HG03103 (cell line): ENCODE measurements around the gene UBR1.
"Not testable (repeated sequence)": the region's sequence is repeated elsewhere in the genome, so short reads cannot be mapped to it uniquely, and the experiment has no call there.

Experiments
- ATAC-seq: cut with Tn5 transposase; IDR thresholded peaks from one replicate; pipeline ENCODE4 v1.9.1; 2021; ENCODE audit warnings: low read depth; ENCODE audit not compliant: unreplicated experiment

Gene UBR1

DNA sequence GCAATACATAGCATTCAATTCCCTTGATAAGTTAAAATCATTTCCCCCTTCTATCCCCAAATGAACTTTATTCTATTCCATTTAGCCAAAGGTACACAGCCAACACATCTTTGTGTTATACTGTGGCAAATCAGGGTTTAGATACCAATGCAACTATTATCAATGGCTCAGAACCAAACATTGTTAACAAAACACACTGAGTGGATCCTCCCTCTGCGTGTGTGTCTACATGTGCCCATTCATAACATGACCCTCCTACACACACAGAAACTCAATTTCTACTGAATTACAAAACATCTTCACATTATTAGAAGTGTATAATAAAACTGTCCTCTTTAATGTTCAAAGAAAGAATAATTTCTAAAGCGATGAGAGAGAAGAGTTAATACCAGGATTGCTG lies 186.5 kb downstream of the UBR1 start:
- ATAC-seq, result no peak

DNA sequence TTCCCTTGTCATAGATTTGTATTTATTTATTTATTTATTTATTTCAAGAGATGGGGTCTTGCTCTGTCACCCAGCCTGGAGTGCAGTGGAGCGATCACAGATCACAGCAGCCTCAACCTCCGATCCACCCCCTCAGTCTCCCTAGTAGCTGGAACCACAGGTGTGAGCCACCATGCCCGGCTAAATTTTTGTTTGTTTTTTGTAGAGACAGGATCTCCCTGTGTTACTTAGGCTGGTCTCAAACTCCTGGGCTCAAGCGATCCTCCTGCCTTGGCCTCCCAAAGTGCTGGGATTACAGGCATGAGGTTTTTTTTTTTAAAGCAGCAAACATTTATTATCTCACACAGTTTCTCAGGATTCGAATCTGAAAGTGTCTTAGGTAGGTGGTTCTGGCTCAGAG lies 187.8 kb downstream of the UBR1 start:
- ATAC-seq, result no peak

GRCh38 chr15:42915654-42916315 lies 190.1 kb downstream of the UBR1 start:
- ATAC-seq, result no peak

DNA sequence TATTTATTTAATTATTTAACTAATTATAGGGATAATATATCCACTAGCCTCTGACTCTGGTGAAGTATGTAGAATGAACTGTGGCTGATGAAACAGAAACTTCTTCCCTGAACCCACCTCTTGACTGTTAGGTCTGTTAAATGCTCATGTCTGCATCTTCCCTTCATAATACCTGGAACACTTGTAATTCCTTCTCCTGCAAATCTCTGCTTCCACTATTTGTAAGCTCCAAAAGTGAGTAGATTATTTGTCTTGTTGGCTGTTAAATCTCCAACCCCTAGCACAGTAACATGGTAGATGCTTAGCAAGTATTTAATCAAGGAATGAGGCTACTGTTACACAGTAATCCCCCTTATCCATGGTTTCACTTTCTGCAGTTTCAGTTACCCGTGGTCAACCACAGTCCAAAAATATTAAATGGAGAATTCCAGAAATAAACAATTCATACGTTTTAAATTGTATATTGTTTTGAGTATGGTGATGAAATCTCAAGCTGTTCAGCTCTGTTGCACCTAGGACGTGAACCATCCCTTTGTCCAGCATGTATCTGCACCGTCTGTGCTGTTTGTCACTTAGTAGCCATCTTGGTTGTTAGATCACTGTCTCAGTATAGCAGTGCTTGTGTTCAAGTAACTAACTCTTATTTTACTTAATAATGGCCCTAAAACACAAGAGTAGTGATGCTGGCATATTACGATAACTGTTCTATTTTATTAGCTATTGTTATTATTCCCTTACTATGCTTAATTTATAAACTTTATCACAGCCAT lies 190.9 kb downstream of the UBR1 start:
- no peak for ATAC-seq

DNA sequence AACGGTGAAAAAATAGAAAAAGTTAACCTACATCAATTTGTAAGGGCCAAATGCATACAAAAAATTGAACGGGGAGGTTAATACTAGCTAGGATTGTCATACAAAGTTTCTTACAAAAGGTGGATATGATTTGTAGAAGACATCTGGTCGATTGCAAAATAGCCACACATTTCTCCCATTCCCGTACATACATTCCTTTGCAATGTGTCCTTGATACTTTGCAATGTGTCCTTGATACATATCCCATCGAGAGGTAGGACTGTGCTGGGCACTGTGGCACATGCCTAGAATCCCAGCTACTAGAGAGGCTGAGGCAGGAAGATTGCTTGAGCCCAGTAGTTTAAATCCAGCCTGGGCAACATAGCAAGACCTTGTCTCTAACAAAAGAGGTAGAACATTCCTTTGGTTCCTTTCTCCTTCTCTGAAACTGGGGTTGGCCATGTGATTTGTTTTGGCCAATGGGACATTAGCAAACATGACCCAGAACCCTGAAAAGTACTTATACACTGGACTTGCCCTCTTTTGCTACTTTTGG lies 194.7 kb downstream of the UBR1 start:
- no peak for ATAC-seq

DNA sequence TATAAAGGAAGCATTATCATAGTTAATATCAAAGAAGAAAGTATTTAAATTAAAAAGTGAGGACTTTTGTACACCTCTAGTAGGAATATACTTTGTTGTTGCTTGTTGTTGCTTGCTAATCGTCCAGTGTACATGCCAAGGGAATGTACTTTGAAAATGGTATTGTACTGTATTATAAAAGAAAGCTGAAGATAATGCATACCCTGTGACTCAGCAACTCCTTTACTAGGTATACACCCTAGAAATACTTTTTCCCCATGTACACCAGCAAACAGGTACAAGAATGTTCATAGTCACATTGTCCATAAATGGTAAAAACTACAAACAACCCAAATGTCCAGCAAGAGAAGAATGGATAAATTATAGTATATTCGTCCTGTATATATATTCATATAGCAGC lies 197.3 kb downstream of the UBR1 start:
- ATAC-seq, result no peak

DNA sequence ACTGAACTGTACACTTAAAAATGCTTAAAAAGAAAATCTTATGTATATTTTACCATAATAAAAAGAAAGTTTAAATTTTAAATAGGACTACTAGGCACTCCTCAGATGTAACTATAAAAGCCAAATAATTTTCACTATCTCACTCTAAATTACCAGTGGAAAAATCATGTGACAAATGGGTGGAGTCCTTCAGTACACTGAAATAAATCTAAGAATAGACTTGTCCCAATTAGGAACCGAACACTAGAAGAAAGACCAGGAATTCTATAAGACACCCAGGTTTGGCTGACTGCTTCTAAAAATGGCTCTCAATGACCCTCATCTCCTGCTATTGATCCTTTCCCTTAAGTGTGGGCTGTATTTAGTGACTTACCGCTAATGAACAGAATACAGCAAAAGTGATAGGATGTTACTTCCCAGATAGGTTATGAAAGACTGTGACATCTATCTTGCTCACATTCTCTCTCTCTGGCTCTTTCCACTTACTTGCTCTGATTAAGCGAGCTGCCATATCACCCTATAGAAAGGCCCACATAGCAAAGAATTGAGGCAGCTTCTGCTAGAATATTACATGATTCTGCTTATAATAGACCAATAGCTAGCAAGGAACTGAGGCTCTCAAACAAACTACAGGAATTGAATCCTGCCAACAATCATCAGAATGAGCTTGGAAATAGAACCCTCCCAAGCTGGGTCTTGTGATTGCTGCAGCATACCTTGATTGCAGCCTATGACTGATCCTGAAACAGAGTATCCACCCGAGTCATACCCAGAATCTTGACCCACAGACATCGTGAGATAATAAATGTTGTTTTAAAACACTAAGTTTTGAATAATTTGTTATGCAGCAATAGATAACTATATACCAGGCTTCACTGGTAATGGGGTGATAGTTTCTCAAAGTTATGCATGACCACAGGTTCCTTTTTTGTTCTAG lies 202.2 kb downstream of the UBR1 start:
- ATAC-seq, result no peak

DNA sequence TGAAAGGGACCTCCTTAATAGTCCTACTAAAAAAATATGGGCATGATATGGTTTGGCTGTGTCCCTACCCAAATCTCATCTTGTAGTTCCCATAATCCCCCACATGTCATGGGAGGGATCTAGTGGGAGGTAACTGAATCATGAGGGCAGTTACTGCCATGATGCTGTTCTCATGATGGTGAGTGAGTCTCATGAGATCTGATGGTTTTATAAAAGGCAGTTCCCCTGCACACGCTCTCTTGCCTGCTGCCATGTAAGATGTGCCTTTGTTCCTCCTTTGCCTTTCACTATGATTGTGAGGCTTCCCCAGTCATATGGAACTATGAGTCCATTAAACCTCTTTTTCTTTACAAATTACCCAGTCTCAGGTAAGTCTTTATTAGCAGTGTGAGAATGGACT lies 211.9 kb downstream of the UBR1 start:
- ATAC-seq, result not testable (repeated sequence)
